ENCODE data around the gene ZNF775. TPM values are rescaled to one million over a fixed set of nuclear protein-coding genes. Genes with fewer than 3 reads are reported as not detected.

The ZNF775 gene
- total and polyA plus RNA-seq, 12 donors, result 1.9 to 4.7 (median 2.9) TPM

GRCh38 chr7:150407588-150408392 lies 28.7 kb downstream of the ZNF775 start:
- H3K27ac ChIP-seq, result peak overlapping the region in 4 of 10 donors; percentile 97 to 99 (median 97)
- H3K4me3 ChIP-seq, result no peak overlapping the region
- no peaks in the 10 kb centered on the region for H3K9me3 ChIP-seq
- H3K4me1 ChIP-seq, result peaks cover 14 to 36% (median 27%) of the 10 kb centered on the region in 9 donors
- H3K36me3 ChIP-seq, result peaks cover 0 to 17% (median 0%) of the 10 kb centered on the region in 9 donors
- intact Hi-C loops (cut with DNase I), result loop anchor here in 4 of 10 donors (5.0 kb wide), 1 partner anchor 40 kb away; the partner anchor contains the start of gene REPIN1 (in 4 of the 4)
- TF ChIP-seq, protein P1, sequence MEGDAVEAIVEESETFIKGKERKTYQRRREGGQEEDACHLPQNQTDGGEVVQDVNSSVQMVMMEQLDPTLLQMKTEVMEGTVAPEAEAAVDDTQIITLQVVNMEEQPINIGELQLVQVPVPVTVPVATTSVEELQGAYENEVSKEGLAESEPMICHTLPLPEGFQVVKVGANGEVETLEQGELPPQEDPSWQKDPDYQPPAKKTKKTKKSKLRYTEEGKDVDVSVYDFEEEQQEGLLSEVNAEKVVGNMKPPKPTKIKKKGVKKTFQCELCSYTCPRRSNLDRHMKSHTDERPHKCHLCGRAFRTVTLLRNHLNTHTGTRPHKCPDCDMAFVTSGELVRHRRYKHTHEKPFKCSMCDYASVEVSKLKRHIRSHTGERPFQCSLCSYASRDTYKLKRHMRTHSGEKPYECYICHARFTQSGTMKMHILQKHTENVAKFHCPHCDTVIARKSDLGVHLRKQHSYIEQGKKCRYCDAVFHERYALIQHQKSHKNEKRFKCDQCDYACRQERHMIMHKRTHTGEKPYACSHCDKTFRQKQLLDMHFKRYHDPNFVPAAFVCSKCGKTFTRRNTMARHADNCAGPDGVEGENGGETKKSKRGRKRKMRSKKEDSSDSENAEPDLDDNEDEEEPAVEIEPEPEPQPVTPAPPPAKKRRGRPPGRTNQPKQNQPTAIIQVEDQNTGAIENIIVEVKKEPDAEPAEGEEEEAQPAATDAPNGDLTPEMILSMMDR (IDR thresholded peaks at IDR 0.05), result no peak
- no peak for DNase-seq
- WGBS, 2 donors, result 92 to 95% methylated on average over 78 to 91 of the region's 91 CpGs
- H3K27me3 ChIP-seq, result no peaks in the 10 kb centered on the region
- ATAC-seq, result no peak

- H3K27ac ChIP-seq, result no peak overlapping the region
- H3K36me3 ChIP-seq, result peaks cover 0 to 17% (median 0%) of the 10 kb centered on the region in 9 donors
- peaks cover 12 to 33% (median 22%) of the 10 kb centered on the region in 9 donors for H3K4me1 ChIP-seq
- intact Hi-C loops (cut with DNase I), result loop anchor here in 4 of 10 donors (5.0 kb wide), 1 partner anchor 41 kb away; the partner anchor contains the start of gene REPIN1 (in 4 of the 4)
- TF ChIP-seq, protein P1 (IDR thresholded peaks at IDR 0.05), result no peak
- WGBS, 2 donors, result 90% methylated on average over 22 of the region's 22 CpGs
- H3K27me3 ChIP-seq, result no peaks in the 10 kb centered on the region
- ATAC-seq (no peak), DNase-seq (no peak)
- no peaks in the 10 kb centered on the region for H3K9me3 ChIP-seq
- H3K4me3 ChIP-seq, result no peak overlapping the region
Measured at GRCh38 chr7:150408393-150409299, 29.5 kb downstream of the ZNF775 start.

DNA sequence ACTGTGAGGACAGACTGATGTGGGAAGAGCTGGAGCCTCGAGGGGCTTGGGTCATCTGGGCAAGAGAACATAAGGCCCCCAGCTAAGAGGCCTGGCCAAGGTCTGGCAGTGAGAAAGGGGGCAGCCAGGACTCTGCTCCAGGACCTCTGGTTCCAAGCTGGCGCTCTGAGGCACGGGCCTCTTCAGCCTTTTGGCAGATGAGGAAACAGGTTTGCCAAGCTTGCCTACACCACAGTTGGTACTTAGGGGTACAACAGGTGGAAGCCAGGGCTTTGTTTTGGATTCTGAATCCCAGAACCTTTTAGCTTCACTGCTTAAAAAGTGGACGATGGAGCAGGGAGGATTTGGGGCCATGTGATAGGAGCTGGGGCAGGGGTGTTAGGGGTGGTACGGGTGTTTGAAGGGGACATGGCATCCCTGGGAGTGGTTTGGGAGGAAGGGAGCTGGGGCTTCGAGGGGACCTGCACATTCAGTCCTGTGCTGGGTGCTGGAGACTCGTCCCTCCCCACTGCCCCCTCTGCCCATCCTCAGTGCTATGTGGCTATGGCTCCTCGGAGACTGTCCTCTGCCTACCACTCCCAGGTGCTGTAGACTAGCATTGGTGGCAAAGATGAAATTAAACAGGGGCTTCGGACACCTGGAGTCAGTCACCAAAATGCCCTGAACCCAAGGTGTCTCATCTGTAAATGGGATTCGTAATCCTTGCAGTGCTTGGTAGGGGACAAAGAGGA lies 30.3 kb downstream of the ZNF775 start:
- DNase-seq (no peak), ATAC-seq (no peak)
- peaks cover 5 to 25% (median 14%) of the 10 kb centered on the region in 9 donors for H3K4me1 ChIP-seq
- no peak overlapping the region for H3K27ac ChIP-seq
- intact Hi-C loops (cut with DNase I), result loop anchor here in 5 of 10 donors (5.0 kb wide), 2 partner anchors 42 to 47 kb away; partner anchors contain the start of gene REPIN1 (in 4 of the 5)
- H3K9me3 ChIP-seq, result no peaks in the 10 kb centered on the region
- TF ChIP-seq, protein P1 (IDR thresholded peaks at IDR 0.05), result no peak
- H3K27me3 ChIP-seq, result no peaks in the 10 kb centered on the region
- WGBS, 2 donors, result 81 to 87% methylated on average over 10 of the region's 10 CpGs
- peaks cover 0 to 17% (median 0%) of the 10 kb centered on the region in 9 donors for H3K36me3 ChIP-seq
- H3K4me3 ChIP-seq, result no peak overlapping the region
